Activated CD4-positive, CD25-positive, alpha-beta regulatory T cell treated with anti-CD3 and anti-CD28 coated beads, Interleukin-2, amount 50 U/mL, for 16 hours (primary cell): ENCODE measurements around the gene EZH2.

ENCODE experiments used
- DNase-seq: peaks from one replicate; pipeline ENCODE4 v3.0.0-alpha.2; 2020; ENCODE audit warnings: low read depth, low spot score

The EZH2 gene

DNA sequence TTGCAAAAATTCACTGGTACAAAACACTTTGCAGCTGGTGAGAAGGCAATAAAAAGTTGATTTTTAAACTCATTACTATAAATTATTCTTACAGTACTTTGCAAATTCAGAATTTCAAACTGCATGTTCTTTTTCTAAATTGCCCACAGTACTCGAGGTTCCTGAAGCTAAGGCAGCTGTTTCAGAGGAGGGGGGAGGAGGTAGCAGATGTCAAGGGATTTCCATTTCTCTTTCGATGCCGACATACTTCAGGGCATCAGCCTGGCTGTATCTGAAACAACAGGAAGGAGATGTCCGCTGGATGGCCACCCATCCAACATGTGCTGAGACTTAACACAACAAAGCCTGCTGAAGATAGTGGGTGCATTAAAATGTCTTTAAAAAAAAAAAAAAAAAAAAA, 76.7 kb downstream of the EZH2 start:
- DNase-seq = no peak

DNA sequence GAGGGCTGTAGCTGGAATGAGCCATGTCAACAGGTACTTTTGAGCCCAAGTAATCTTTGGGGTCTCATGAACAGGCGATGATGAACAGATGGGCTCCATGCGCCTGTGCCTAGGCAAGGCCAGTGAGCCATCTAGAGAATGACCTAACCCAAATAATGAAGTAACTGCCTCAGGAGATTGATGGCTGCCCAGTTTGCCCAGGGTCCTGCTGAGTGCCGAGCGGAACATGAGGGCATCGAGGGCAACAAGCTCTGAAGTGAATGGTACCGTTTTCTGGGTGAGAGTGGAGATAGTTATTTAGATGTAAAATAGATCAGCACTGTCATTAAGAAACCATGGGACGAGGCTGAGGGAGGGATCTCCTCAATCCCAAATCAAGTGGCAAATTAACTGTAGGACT, 77.9 kb downstream of the EZH2 start:
- DNase-seq = no peak

DNA sequence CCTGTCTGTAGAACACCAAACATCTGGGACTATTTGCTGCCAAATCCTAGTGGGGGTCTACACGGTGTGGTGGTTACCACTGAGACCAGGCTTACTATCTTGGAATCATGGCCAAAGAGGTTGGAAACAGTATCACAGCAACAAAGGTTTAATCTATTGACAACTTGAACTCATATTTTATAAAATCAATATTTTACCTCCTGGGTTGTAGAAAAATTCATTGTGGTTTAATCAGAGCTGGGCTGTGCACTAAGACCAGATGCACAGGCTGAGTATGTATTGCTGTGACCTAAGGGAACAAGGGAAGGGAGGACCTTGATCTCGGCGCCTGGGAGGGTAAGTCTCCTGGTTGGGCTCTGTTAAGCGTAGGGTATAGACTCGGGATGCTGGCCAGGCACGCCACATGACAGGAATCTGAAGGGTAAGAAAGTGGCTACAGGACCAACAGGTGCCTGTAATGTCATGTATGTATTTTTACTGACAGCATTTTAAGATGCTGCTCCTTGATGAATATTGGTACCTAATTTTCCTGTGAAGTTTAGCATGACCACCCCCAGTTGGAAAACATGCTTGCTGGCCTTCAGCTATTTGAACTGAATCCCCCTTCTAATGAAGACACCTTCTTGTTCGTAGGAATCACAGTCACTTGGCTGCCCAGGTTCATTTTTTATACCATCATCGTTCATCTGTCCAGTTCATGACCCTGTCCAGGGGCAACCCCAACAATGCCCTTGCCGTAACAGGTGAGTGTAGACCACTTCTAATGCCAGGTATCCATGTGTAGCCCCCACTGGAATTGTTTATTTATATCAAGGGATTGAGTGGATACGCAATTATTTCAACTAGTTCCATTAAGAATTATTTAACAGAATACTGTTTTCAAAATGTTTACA, 79.5 kb downstream of the EZH2 start:
- no peak for DNase-seq

DNA sequence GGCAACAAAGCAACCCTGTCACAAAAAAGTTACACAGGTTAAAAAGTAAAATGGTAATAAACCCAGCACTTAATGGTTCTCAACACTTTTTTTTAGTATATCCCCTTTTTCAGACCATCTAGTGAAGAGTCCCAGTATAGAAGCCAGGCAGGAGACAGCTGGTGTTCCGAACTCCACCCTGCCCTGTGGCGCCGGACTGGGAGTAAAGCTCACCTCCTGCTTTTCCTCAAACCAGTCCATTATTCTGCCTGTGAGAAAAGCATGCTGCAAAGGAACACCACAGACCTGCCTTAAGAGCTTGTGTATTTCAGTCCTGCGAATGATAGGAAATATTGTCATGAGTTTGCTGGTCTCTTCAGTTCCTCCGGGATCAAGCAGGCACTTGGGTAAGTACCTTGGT, 81.0 kb downstream of the EZH2 start:
- no peak for DNase-seq

DNA sequence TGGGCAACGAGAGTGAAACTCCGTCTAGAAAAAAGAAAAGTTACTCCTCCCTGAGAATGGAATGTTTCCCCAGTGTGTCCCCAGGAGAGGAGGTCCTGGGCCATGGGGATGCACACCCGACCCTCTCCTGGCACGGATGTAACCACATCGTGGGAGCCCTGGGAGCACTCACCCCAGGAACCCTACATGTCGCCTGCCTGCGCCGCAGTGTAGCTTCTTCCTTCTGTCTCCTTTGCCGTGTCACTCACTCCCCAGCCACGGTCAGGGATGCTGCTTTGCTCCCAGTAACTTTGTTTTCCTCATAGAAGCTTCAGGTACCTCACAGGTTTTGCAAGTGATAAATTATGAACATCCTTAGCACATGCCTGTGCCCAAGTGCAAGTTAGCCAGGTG, 82.0 kb downstream of the EZH2 start:
- DNase-seq = no peak

DNA sequence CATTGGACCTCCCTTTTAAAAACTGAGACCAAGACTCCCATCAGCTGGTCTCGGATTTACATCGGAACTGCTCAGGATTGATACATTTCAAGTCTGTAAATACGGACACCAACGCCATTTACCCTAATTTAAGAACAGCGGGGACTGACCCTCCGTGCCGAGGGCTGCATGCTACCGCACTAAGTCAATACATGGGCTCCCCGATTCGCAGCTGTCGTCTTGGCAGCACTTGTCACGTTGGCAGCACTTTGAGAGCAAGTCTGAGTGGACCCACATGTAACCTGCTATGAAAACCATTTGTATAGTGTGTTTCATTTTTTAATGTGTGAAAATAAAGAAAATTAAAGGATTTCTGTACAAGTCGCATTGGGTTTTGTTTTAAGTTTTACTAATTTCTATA, 83.4 kb downstream of the EZH2 start:
- no peak for DNase-seq

DNA sequence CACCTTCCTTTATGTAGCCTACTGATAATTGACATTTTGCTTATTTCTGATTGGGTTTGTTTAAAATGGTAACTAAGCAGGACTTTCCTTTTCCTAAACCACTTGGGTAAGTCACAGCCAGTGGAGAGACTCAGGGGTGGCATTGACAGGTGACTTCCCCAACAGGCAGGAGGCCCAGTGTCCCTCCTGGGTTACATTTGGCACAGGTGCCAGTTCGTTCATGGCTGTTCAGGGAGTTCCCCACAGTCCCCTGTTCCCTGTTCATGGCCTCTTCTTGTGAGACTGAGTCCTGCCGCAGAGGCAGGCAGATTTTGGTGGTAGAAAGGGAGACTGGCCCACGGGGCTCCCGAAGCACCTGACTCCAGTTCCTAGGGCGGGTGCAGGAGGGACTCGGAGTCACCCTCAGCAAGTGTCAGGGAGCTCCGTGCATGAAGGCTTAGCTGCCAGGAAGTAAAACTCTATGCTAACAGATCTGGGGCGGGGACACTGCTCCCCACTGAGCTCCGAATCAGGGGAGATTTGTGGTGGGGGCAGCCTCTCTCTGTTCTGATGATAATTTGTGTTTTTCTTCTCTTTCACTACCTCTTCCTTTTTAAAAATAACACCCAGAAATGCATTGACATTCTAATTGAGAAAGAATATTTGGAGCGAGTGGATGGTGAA, 84.1 kb downstream of the EZH2 start:
- no peak for DNase-seq

DNA sequence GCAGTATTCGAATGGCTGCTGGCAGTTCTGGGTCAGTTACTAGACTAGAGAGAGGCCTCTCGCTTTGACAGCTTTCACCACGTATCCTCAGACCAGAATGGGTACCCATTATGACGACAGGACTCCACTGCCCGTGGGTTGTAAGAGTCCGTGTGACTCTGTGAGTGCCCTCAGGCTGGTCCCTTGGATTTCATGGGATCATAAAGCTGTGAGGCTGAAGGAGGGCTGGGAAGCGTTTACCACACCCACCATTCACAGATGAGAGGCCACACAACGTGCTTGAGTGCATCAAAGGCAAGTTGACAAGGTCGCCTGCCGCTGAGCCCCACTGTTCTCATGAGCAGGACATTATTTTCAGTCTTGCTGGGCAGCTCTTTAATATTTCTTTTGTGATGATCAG, 87.2 kb downstream of the EZH2 start:
- DNase-seq = no peak

DNA sequence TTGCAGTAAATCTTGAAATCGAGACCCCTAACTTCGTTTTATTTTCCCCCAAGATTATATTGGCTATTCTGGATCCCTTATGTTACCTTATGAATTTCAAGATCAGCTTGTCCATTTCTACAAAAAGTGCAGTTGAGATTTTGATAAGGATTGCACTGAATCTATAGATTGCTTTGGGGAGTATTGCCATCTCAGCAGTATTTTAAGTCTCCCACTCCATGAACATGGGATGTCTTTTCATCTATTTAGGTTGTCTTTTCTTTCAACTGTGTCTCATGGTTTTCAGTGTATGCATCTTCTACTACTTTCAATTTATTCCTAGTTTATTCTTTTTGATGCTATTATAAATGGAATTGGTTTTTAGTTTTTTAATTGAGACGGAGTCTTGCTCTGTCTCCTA, 89.6 kb downstream of the EZH2 start:
- DNase-seq = no peak

DNA sequence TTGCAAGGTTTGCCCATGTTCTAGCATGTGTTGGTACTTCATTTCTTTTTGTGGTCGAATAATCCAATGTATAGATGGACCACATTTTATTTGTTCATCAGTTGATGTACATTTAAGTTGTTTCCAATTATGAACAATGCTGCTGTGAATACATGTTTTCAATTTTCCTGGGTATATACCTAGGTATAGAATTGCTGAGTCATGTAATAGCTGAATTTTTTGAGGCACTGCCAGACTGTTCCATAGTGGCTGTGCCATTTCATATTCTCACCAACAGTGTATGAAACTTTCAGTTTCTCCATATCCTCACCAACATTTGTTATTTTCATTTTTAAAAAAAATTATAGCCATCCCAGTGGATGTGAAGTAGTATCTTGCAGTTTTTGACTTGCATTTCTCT, 90.5 kb downstream of the EZH2 start:
- DNase-seq = no peak

DNA sequence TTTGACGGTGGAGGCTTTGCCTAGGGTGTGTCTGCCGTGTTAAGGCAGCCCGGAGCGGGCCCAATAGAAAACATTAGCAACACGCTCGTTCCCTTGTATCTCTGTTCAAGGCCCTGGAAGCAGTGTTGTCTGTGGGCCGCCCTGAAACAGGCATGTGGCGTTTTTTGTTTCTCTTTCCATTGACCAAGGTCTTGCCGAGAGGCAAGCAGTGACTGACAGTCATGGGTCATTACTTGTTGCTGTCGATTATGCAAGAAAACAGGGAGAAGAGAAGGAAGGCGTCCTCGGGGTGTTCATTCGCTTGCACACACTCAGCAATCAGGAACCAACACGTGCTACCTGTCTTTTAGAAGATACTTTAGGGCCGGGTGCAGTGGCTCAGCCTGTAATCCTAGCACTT, 92.5 kb downstream of the EZH2 start:
- DNase-seq = no peak

DNA sequence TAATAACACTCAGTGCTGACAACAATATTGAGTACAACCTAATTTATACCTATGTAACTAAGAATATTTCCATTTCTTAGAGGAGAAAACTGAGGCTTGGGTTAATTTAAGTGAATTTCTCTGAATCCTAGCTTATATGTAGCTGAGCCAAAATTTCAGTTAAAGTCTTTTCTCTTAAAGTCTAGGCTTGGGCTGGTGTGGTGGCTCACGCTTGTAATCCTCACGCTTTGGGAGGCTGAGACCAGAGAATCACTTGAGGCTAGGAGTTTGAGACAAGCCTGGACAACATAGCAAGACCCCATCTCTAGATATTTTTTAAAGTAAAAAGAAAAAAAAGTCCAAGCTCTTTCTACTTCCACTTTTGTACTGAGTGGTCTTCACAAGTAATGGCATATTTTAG, 93.2 kb downstream of the EZH2 start:
- DNase-seq = no peak

DNA sequence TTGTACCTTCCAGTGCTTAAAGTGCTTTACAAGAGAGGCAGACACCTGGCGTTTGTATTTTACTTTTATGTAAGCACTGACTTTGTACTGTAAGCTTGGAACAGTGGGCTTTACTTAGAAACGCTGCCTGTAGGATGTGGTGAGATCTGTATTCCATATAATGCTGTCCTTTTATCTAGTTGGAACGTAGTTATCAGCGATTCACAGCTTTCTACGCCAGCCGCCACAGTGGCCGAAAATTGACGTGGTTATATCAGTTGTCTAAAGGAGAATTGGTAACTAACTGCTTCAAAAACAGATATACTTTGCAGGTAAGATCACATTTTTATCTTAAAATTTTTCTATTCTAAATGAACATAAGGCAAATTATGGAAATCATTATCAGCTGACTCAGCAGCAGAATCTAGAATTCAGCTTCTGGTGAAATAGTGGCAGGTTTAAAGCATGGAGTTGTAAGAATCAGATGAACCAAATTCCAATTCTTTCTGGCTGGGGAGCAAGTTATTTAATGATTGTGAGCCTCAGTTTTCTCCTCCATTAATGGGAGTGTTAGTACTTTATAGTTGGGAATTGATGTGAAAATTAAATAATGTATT, 93.9 kb downstream of the EZH2 start:
- no peak for DNase-seq

DNA sequence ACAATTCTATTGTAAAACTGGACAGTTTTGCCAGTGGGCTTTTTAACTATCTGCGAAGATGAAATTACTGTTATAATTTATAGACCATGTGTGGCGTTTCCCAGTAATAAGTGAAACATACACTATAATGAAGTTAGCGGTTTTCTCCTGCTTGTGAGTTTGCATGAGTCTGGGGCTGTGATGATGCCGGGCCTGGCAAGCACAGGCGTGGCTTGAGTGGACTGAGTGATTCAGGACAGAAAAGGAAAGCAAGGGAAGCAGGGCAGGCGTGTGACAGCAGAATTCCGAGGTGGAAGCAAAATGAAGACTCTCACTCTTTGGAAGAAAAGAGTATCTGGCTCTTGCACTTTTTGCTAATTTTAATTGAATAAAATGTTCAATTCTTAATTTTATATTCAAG, 94.9 kb downstream of the EZH2 start:
- no peak for DNase-seq

DNA sequence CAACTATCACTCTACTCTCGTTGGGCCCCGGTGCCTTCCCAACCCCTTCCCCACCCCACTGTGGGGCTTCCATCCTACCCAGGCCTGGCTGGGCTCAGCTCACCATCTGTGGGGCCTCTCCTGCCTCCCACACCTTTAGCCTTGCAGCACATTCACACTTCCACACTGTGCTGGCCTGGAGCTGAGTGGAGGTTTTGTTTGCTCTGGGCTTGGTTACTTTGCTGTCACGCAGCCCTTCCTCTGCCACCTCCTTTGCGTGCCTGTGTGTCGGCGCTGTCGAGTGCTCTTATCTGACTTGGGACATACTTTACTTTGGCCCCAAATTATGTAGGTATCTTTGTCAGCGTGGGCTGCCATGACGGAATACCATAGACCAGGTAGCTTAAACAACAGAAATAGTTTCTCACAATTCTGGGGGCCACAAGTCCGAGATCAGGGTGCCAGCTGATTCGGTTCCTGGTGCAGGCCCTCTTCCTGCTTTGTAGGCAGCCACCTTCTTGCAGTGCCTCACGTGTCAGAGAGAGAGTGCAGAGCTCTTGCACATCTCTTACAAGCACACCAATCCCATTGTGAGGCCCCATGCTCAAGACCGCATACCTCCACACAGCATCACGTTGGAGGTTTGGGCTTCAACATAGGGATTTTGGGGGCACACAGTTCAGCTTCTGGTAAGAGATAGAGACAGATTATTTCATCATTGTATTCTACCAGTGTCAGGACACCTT, 96.4 kb downstream of the EZH2 start:
- DNase-seq = no peak

DNA sequence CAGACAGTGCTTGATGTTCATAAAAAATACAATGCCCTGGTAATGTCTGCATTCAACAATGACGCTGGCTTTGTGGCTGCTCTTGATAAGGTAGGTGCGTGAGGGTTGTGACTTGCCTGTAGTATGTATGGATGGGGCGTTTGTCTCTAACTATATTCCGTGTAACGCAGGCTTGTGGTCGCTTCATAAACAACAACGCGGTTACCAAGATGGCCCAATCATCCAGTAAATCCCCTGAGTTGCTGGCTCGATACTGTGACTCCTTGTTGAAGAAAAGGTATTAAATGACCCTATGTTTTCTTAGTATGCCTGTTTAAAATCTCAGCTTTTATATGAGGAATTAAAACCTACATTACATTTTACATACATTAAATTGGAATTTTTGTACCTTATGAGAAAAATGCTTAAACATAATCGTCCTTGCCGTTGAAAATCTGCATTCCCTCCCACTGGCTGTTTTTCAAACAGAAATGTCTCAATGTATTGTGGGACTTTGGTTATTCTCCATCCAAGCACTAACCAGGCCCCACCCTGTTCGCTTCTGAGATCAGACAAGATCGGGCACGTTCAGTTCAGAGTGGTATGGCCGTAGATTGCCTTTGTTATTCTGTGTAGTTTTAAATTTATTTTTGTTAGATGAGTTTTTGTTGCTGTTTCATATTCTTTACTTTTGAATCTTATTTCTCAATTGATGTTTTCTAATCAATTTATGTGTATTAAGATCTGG, 100.1 kb downstream of the EZH2 start:
- DNase-seq = no peak

DNA sequence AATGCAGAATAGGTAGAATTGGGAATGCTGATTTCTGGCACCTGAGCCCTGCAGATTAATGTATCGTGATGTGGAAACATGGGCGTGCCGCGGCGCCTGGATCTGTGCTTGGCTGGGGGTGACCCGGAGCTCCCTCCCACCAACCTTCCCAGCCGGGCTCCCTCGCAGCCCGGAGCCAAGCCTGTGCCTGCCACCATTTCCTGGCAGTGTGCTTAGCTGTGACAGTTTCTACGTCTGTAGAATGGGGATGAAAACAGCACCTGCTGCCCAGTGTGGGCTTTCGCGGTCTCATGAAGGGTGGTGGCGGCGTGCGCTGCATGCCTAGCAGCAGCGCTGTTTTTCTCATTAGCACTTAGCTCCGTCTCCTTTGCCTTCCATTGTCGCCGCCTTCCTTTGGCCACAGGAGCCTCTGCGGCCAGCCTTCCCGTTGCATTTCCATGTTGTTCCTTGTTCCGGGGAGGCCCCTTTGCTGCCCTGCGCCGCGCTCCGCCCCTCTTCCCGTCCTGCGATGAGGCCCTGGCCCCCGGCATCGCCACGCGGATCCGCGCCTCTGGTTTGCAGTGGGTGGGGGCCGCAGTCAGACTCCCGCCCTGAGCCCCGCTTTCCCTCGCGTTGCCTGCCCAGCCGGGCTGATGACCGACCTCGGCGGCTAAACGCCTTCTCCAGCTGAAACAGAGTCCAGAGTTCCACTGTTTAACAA, 101.2 kb downstream of the EZH2 start:
- DNase-seq = no peak

DNA sequence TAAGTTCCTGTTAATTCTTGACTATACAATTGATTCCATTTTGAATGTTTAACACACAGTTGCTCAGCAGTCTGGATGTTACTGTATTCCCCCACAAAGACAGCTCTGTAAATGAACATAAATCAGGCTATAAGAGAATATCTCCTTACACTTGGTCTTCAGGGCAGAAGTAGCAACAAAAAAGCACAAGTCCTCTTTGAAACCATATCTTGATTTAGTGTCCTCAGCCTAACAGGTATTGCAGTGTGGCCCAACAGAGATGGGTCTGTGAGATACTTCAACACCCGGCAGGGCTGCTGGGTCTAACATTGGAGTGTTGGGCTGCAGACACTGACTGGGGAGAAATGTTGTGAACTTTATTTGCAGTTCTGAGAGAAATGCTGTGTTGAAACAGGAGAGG, 109.6 kb downstream of the EZH2 start:
- no peak for DNase-seq

DNA sequence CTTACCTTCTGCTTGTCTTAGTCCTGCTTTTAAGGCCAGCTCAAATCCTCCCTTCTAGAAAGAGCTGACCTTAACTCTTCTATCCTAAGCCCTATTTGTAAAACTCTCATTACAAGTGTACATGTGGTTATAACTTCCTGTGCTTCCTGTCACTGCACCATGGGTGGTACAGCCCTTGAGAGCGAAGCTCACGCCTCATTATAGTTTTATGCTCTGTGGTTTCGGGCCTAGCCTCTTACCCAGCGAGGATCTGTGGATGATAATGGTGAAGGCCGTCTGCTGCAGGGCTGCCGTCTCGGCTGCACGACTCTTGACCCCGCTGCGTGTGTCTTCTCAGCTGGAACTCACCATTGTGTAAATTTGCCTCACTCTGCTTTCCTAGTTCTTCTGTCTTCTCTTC, 110.8 kb downstream of the EZH2 start:
- DNase-seq = no peak

DNA sequence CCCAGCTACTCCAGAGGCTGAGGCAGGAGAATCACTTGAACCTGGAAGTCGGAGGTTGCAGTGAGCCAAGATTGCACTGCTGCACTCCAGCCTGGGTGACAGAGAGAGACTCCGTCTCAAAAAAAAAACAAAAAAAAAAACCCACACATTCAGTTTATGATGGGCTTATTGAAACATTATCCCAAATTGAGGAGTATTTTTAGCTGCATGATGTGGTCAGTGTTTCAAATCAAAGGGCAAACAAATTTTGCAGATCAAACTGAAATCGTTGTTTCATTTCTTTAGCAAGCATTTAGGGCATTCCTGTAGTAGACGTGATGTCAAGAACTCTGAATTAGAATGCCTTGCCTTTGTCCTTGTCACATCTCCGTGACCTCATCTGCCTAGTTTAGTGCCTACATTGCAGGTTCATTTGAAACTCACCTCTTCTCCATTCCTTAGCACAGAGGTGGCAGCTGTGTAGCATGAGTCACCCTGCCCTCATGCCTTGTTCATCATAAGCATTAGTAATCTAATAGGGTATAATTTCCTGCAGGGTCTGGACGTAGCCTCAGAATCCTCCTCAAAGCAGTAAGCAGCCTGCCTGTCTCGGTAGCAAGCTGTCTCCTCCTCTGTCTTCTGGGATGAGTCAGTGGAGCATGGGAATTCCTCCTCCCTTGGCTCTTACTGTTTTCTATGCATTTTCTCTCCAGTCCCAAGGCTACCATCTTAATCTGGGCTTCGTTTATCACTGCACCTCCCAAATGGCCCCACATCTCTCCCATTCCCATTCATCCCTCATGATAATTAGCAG, 111.6 kb downstream of the EZH2 start:
- DNase-seq = no peak
